ENCODE measurements around the gene ANGPTL2.

ANGPTL2 gene

DNA sequence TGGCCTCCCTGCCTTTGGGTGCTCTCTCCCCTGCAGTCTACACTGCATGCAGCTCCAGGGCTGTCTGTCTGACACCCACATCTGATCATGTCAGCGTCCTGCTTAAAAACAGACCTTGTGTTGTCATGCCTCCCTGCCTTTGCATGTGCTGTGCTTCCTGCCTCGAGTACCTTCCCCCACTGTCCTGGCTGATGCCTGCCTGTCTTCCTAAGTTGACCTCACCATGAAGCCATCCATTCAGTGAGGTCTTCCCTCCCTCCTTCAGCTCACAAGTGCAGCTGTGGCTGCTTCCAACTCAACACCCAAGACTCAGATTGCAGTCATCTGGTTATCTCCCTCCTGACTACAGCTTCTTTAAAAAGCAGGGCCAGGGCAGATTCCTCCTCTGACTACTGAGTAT, 5.5 kb downstream of the ANGPTL2 start:
- DNase-seq (ENCODE audit: low spot score), result no peak

DNA sequence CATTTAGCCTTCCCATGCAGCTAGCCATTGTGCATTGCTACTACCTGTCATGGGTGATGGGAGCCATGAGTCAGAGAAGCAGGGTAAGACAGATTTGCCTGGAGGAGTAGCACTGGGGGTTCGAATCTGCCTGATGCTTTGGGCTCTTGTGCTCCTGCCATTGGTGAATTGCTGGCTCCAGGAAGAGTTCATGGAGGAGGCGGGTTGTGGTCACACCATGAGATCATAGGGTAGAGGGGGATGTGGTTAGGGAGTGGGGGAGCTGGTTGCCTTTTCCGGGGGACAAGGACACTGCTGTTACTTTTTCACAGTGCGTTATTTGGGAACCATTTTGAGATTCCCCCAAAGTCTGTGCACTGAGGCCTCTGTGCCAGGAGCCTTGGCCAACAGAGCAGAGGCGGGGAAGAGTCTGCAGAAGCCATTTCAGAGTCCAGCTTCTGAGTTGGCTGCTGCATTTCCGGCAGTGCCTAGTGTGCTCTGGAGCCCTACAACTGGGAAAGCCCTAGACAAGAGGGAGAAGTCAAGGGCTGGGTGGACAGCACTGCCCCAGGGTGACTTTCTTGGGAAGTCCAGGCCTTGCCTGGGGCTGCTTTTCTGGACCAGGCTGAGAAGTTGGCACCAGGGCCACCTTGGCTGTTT, 6.2 kb downstream of the ANGPTL2 start:
- no peak for DNase-seq (ENCODE audit: low spot score)

DNA sequence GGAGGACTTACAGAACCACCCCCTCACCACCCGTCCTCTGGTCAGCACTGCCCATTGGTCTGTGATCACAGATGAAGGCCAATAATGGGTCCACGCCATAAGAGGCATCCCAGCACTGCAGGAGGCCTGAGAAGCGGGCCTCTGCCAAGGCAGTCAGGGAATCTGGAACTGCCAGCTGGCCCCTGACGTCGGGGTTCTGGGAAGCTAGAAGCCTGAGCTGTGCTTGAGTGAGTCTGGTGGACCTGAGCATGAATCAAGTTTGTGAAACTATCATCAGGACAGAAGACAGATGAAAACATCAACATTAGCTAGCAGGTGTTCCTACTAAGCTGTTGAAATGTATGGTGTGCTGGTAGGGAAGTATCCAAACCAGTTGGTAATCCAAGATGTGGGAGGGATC, 7.8 kb downstream of the ANGPTL2 start:
- DNase-seq (ENCODE audit: low spot score), result no peak

GRCh38 chr9:127113191-127113972, 9.1 kb downstream of the ANGPTL2 start:
- no peak for DNase-seq (ENCODE audit: low spot score)

DNA sequence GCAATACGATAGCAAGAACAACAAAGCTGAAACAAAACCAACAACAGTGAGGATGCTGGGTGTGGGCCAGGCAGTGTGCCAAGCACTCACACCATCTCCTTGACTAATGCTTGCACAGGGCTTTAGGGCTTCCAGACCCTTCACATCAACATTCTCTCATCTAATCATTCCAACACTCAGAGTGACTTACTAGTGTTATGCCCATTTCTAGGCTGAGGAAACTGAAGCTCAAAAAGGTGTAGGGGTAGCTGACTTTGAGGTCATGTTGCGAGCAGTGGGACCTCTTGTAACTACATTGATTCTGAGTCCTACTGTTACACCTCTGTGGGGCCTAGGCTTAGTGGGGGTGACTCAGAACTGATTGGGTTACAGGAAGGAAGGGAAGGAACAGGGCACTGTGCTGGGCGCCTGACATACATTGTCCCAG, 9.7 kb downstream of the ANGPTL2 start:
- peak; percentile 14 for DNase-seq (ENCODE audit: low spot score)

DNA sequence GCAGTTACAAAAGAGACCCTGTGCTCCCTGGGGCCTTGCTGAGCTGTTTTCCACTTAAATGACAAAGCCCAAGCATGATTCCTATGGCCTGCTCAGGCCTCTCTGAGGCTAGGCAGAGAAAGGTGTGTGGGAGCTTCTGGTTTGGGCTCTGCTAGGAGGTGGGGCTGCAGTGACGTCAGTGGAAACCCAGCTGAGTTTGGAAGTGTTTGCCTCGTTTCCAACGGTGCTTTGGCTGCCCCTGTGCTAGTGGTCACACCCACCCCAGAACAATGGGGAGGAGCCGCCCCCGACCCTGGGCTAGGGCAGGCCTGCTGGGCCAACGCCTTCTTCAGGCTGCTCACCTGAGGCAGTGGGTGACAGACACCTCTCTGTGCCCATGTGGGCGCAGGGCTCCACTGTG, 10.4 kb downstream of the ANGPTL2 start:
- no peak for DNase-seq (ENCODE audit: low spot score)

DNA sequence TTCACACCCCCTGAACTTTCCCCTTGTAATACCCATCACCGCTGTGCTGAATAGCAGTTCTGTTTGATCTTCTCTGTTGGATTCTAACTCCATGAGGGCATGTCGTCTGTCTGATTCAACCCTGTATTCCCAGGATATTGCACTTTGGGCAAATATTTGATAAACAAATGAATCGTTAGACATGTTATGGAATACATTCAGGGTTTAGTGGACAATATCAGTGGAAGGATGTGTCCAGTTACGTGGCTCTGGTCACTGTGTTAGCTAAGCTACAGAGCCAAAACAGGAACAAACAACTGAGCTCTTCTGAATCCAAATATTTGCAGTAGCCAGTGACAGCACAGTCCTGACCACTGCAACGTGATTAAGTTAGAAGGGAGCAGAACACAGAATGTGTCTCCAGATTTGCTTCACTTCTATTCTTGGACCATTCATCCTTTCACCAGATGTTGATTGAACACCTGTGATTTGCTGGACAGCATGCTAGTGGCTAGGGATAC, 13.2 kb downstream of the ANGPTL2 start:
- DNase-seq (ENCODE audit: low spot score), result no peak

DNA sequence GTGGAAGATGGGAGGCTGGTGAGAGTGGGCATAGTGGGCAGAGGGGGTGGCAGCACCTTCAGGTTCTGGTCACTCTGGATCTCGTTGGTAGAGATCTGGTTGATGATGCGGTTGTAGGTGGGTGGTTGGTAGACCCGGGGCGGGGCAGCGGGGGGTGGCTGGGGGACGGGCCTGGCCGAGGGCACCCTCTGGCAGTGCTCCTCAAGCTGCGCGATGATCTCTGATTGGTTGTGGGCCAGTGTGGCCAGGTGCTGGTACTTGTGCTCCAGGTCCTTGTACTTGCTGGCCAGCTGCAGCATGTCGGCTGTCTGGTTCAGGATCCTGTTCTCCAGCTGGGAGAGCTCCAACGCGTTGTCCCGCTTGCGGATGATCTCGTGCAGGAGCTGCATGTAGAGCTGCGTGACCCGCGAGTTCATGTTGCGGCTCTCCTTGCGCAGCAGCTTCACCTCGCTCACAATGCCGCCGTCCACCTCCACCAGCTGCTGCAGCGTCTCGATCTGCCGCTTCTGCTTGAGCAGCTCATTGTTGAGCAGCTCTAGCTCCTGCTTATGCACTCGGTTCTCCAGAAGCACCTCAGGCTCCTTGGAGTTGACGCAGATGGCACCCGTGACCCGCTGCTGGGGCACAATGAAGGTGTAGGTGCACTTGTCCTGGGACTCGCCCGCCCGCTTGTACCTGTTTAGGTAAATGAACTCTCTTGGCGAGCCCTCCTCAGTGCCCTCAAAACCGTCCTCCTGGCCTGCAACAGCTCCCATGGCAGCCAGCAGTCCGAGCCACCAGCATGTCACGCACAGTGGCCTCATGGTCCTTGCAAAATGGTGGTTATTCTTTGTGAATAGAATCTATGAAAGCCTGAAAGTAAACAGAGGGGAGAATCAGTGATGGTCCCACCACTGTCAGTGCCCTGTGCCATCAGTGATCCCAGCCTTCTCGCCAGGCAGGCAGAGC, 14.2 kb downstream of the ANGPTL2 start:
- no peak for DNase-seq (ENCODE audit: low spot score)

DNA sequence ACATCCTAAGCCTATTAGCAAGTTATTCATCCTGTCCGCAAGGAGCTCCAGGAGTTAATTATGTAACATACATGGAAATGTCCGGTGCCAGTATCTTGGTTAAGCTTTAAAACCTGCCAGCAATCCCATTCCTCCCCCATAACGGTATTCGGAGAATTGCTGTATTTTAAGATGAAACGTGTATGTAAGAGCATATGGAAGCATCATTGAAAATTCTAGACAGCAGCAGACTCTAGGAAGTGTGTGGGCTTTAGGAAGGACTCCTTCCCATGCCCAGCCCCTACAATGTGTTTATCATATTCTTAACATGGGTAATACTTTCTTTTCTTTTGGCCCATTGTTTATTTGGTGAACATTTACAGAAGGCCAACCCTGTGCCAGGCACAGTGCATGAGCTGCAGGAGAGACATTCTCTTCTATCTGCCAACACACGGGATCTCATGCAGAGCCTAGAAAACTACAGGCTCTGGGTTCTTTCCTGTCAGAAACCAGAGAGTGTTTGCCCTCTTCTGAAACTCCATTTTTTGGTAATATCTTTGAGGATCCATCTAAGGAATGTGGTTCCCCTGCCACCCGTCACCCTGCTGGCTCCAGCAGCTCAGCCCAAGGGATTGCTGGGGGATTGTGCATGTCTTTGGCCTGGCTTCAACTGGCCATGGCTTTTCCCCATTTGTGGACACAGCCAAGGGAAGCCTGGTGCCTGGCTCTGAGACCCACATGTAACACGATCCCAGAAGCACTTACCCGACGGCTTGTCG, 15.1 kb downstream of the ANGPTL2 start:
- no peak for DNase-seq (ENCODE audit: low spot score)

DNA sequence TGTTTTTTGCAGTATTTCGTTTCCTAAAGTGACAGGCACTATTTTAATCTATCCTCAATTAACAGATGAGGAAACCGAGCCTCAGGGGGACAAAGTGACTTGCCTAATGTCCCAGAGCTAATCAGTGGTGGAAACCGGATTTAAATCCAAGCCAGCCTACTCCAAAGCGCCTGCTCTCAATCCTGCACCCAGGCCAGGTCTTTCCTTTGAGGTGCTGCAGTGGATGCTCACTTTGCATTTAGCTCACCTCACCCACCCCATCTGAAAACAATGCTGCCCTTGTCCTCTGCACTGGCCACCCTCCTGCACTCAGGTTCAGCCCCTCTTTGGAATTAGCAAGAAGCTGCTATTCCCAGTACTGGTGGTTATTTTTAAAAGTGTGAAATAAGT, 16.0 kb downstream of the ANGPTL2 start:
- DNase-seq (ENCODE audit: low spot score), result no peak

DNA sequence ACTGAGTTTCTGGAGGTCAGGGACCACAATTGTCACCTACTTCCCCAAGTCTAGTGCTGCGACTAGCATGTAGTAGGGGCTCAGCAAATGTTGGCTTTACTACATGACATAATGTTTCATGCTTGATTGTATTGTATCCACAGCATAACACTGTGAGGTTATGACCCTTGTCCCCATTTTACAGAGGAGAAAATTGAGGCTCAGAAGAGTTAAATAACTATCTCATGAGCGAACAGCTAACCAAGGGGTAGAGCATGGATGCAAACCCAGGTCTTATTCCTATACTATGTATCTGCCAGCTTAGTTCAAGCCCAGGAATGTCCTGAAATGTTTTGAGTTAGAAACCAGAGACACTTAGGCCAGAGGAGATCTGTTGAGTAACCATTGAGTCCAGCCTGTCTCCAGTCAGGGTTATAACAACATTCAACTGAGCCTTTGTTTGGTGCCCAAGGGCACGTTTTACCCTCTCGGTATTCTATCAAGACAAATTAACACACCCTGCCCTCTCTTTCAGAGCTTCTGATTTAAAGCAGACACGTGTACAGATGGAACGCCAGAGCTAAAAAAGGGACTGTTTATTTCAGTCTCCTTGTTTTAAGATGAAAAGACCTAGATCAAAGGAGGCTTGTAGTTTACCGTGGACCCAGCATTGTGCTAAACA, 16.5 kb downstream of the ANGPTL2 start:
- no peak for DNase-seq (ENCODE audit: low spot score)

DNA sequence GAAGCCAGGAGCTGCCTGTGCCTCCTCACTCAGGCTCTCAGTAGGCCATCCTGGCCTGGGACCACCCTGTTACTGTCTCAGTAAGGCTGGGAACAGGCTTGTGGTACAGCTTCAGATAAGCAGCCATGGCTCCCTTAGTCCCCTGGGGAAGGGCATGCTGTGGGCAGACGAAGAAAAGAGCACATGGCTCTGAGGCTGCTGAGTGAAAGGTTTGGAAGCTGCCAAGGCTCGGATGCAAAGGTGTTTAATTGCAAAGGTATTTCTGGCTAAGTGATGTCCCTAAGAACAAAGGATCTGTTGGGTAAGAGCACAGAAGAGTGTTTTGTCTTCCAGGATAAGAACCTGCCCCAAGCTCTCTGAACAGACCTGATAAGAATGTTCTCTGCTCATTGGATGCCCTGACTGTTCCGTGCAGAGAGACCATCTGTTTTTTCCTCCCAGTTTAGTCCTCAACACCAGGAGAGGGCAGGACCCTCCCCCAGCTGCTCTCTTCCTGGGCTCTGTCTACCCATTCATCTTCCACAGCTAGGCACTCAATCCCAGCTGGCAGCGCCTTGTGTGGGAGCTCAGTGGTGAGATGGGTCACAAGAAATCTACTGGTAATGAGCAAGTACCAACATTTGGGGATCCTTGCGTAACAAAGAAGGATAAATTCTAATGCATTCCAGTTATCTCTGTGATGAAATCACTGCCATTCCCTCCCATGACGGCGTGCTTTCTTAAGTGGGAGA, 17.7 kb downstream of the ANGPTL2 start:
- DNase-seq (ENCODE audit: low spot score), result no peak

DNA sequence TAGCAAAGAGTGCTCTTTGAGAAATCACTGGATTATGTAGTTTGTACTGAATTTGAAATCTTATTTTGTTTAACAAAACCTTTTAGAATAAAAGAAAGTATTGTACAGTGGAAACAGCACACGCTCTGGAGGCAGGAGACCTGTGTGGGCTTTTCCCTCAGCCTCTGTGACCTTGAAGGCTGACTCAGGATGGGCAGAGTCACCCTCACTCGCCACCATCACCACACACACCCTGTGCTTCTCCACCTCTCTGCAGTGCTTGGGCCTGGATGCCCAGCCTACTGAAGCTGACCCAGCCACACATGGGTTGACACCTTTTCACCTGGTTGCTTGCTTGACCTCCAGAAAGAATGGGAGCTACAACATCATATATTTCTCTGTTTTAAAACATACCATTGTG, 19.6 kb downstream of the ANGPTL2 start:
- DNase-seq (ENCODE audit: low spot score), result no peak

GRCh38 chr9:127102176-127102575, 20.3 kb downstream of the ANGPTL2 start:
- no peak for DNase-seq (ENCODE audit: low spot score)

- no peak for DNase-seq (ENCODE audit: low spot score)
Observed at GRCh38 chr9:127099664-127100063, 22.8 kb downstream of the ANGPTL2 start.

- DNase-seq (ENCODE audit: low spot score), result no peak
Observed at GRCh38 chr9:127098916-127099553, 23.4 kb downstream of the ANGPTL2 start.

GRCh38 chr9:127097683-127098082, 24.8 kb downstream of the ANGPTL2 start:
- DNase-seq (ENCODE audit: low spot score), result no peak

GRCh38 chr9:127096208-127096607, 26.2 kb downstream of the ANGPTL2 start:
- no peak for DNase-seq (ENCODE audit: low spot score)

DNA sequence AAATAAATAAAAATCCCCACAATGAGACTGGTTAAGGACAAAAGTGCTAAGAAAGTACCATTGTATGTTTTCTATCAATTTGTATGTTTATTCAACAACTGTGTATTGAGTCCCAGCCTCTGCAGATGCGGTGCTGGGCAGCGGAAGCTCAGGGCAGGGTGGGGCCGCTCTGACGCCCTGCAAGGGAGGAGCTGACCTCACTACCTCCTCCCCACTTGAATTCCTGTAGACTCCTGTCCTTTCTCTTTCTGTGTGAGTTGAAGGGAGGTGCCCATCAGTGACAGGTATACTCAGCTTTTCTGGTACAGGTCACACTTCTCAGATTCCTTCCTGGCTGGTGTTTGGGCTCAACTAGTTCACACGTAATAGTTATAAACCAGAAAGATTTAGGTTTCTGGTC, 27.0 kb downstream of the ANGPTL2 start:
- no peak for DNase-seq (ENCODE audit: low spot score)
